ENCODE data around the gene INO80B. TPM values are rescaled to one million over a fixed set of nuclear protein-coding genes. Genes with fewer than 3 reads are reported as not detected.

The INO80B gene
- total and polyA plus RNA-seq, 2 donors (not counting 1 experiment from before 2014, with no cell fraction given): 30.4 to 78.6 TPM

GRCh38 chr2:74499940-74500577 is 45.2 kb downstream of the INO80B start:
- no peaks in the 10 kb centered on the region for H4K20me1 ChIP-seq (ENCODE audit: control insufficient read depth, insufficient read depth, low read length, poor library complexity, severe bottlenecking)
- H3K4me1 Mint-ChIP-seq: peaks cover 58% of the 10 kb centered on the region
- ChIA-PET POLR2A (interaction anchor here (0.6 to 1.5 kb wide), 3 partner anchors 17 to 124 kb away, joined by 3 to 8 read pairs (median 3); partner anchors contain the start of genes CCDC142 and TTC31), CTCF (interaction anchor here (0.6 to 3.0 kb wide), 5 partner anchors 13 to 87 kb away, joined by 3 to 16 read pairs (median 7); partner anchors contain the start of genes CCDC142 and TTC31)
- intact Hi-C loops (cut with micrococcal nuclease): loop anchor here (5.0 kb wide), 1 partner anchor 32 kb away; no protein-coding TSS in a partner anchor
- H3K27me3 Mint-ChIP-seq: peaks cover 63% of the 10 kb centered on the region
- ATAC-seq (ENCODE audit: low read depth) (no peak), DNase-seq (no peak)
- H3K9me3 Mint-ChIP-seq (ENCODE audit: insufficient read depth): no peaks in the 10 kb centered on the region
- no peak overlapping the region for H3K9ac ChIP-seq (ENCODE audit: low read length)
- H3K27ac Mint-ChIP-seq: no peak overlapping the region
- no peak overlapping the region for H2AFZ ChIP-seq (ENCODE audit: insufficient read depth, low read depth, low read length, poor library complexity, severe bottlenecking)
- H3K4me1 ChIP-seq (ENCODE audit: control insufficient read depth in 2 of 2, insufficient read depth in 2 of 2, low read length in 2 of 2): peaks cover 49 to 54% of the 10 kb centered on the region in 2 donors
- no peak overlapping the region for H3K27ac ChIP-seq (ENCODE audit: low read length in 2 of 2)
- H3K4me3 ChIP-seq (ENCODE audit: control extremely low read depth in 1 of 5, extremely low read depth in 1 of 5, insufficient read depth in 1 of 5, low read depth in 2 of 5, low read length in 4 of 5): no peak overlapping the region
- TF ChIP-seq CTCF (IDR thresholded peaks at IDR 0.05): no peak
- no peak for TF ChIP-seq EZH2 (IDR thresholded peaks at IDR 0.05; ENCODE audit: borderline replicate concordance, insufficient read depth, low read depth, low read length, poor library complexity, severe bottlenecking)
- H3K36me3 ChIP-seq (replicated peaks in 1 of 2; ENCODE audit: control extremely low read depth in 1 of 2, control insufficient read depth in 1 of 2, extremely low read depth in 1 of 2, insufficient read depth in 2 of 2, low read length in 1 of 2): peaks cover 0 to 2% of the 10 kb centered on the region in 2 experiments
- no peaks in the 10 kb centered on the region for H3K79me2 ChIP-seq (ENCODE audit: control insufficient read depth, insufficient read depth, low read length)
- H3K9me3 ChIP-seq (ENCODE audit: control extremely low read depth in 1 of 3, control insufficient read depth in 2 of 3, insufficient read depth in 1 of 3, low read length in 2 of 3): peaks cover 0 to 31% (median 0%) of the 10 kb centered on the region in 3 donors
- H3K4me3 Mint-ChIP-seq: peak overlapping the region; percentile 60
- peaks cover 0 to 79% (median 38%) of the 10 kb centered on the region in 4 experiments for H3K27me3 ChIP-seq (replicated peaks in 1 of 4; ENCODE audit: control extremely low read depth in 1 of 4, control insufficient read depth in 3 of 4, insufficient read depth in 4 of 4, low read length in 3 of 4)
- WGBS (ENCODE audit: insufficient coverage): 52% methylated on average over 11 of the region's 15 CpGs
- peak overlapping the region; percentile 91 for H3K4me2 ChIP-seq (replicated peaks; ENCODE audit: low read depth, low read length, poor library complexity, severe bottlenecking)

- H3K27ac Mint-ChIP-seq: no peak overlapping the region
- H3K4me1 Mint-ChIP-seq: peaks cover 61% of the 10 kb centered on the region
- intact Hi-C loops (cut with micrococcal nuclease): no loop called here
- Histone ChIP-seq H3K27ac (ENCODE audit: low read length in 2 of 2) (no peak overlapping the region), H4K20me1 (ENCODE audit: control insufficient read depth, insufficient read depth, low read length, poor library complexity, severe bottlenecking) (no peaks in the 10 kb centered on the region), H3K9me3 (ENCODE audit: control extremely low read depth in 1 of 3, control insufficient read depth in 2 of 3, insufficient read depth in 1 of 3, low read length in 2 of 3) (peaks cover 0 to 31% (median 0%) of the 10 kb centered on the region in 3 donors), H2AFZ (ENCODE audit: insufficient read depth, low read depth, low read length, poor library complexity, severe bottlenecking) (no peak overlapping the region), H3K79me2 (ENCODE audit: control insufficient read depth, insufficient read depth, low read length) (no peaks in the 10 kb centered on the region), H3K4me3 (ENCODE audit: control extremely low read depth in 1 of 5, extremely low read depth in 1 of 5, insufficient read depth in 1 of 5, low read depth in 2 of 5, low read length in 4 of 5) (no peak overlapping the region), H3K36me3 (replicated peaks in 1 of 2; ENCODE audit: control extremely low read depth in 1 of 2, control insufficient read depth in 1 of 2, extremely low read depth in 1 of 2, insufficient read depth in 2 of 2, low read length in 1 of 2) (peaks cover 0 to 6% of the 10 kb centered on the region in 2 experiments), H3K27me3 (replicated peaks in 1 of 4; ENCODE audit: control extremely low read depth in 1 of 4, control insufficient read depth in 3 of 4, insufficient read depth in 4 of 4, low read length in 3 of 4) (peaks cover 0 to 84% (median 38%) of the 10 kb centered on the region in 4 experiments), H3K4me1 (ENCODE audit: control insufficient read depth in 2 of 2, insufficient read depth in 2 of 2, low read length in 2 of 2) (peaks cover 49 to 54% of the 10 kb centered on the region in 2 donors), H3K4me2 (replicated peaks; ENCODE audit: low read depth, low read length, poor library complexity, severe bottlenecking) (no peak overlapping the region), H3K9ac (ENCODE audit: low read length) (no peak overlapping the region)
- ChIA-PET CTCF (interaction anchor here (0.6 to 3.0 kb wide), 6 partner anchors 9 to 86 kb away, joined by 3 to 16 read pairs (median 6); partner anchors contain the start of genes CCDC142 and TTC31), POLR2A (interaction anchor here (1.5 kb wide), 1 partner anchor 18 kb away, joined by 8 read pairs; the partner anchor contains the start of genes CCDC142 and TTC31)
- no peak overlapping the region for H3K4me3 Mint-ChIP-seq
- DNase-seq (no peak), ATAC-seq (ENCODE audit: low read depth) (no peak)
- TF ChIP-seq CTCF (IDR thresholded peaks at IDR 0.05) (no peak), EZH2 (IDR thresholded peaks at IDR 0.05; ENCODE audit: borderline replicate concordance, insufficient read depth, low read depth, low read length, poor library complexity, severe bottlenecking) (no peak)
- H3K9me3 Mint-ChIP-seq (ENCODE audit: insufficient read depth): no peaks in the 10 kb centered on the region
- peaks cover 65% of the 10 kb centered on the region for H3K27me3 Mint-ChIP-seq
Measured at GRCh38 chr2:74500578-74500946, 45.7 kb downstream of the INO80B start.

Measured in B cell (primary cell).